ENCODE measurements around the gene CACNA1D. TPM values are rescaled to one million over a fixed set of nuclear protein-coding genes. Genes with fewer than 3 reads are reported as not detected.
A peak's percentile ranks its signal among the peaks of the same experiment; 100 is the strongest.

The CACNA1D gene
- total RNA-seq, 1 donor from 2014 or later: 1.1 TPM

GRCh38 chr3:53677413-53677812 is 183.0 kb downstream of the CACNA1D start:
- intact Hi-C loops (cut with micrococcal nuclease): no loop called here
- H3K27me3 ChIP-seq (ENCODE audit: low read depth): peaks cover 53% of the 10 kb centered on the region

GRCh38 chr3:53680028-53680427 is 185.6 kb downstream of the CACNA1D start:
- Histone ChIP-seq H3K36me3 (no peaks in the 10 kb centered on the region), H3K4me3 (no peak overlapping the region), H3K4me1 (peaks cover 16% of the 10 kb centered on the region), H3K9me3 (replicated peaks) (no peaks in the 10 kb centered on the region), H3K27me3 (ENCODE audit: low read depth) (peaks cover 44% of the 10 kb centered on the region), H3K27ac (replicated peaks) (no peak overlapping the region)
- no peak for TF ChIP-seq CTCF (IDR thresholded peaks at IDR 0.05; ENCODE audit: borderline replicate concordance)
- DNase-seq: peak; percentile 24
- intact Hi-C loops (cut with micrococcal nuclease): no loop called here

More at GRCh38 chr3:53677413-53677812, 183.0 kb downstream of the CACNA1D start:
- Histone ChIP-seq H3K27ac (replicated peaks) (no peak overlapping the region), H3K4me1 (peaks cover 10% of the 10 kb centered on the region), H3K36me3 (no peaks in the 10 kb centered on the region), H3K4me3 (no peak overlapping the region), H3K9me3 (replicated peaks) (no peaks in the 10 kb centered on the region)
- peak; percentile 56 for TF ChIP-seq CTCF (IDR thresholded peaks at IDR 0.05; ENCODE audit: borderline replicate concordance)
- DNase-seq: no peak

GRCh38 chr3:53682807-53683206 is 188.4 kb downstream of the CACNA1D start:
- Histone ChIP-seq H3K4me3 (no peak overlapping the region), H3K27me3 (ENCODE audit: low read depth) (peaks cover 23% of the 10 kb centered on the region), H3K4me1 (peaks cover 11% of the 10 kb centered on the region), H3K27ac (replicated peaks) (no peak overlapping the region), H3K36me3 (no peaks in the 10 kb centered on the region), H3K9me3 (replicated peaks) (no peaks in the 10 kb centered on the region)
- TF ChIP-seq CTCF (IDR thresholded peaks at IDR 0.05; ENCODE audit: borderline replicate concordance): no peak
- DNase-seq: no peak
- intact Hi-C loops (cut with micrococcal nuclease): no loop called here

- TF ChIP-seq CTCF (IDR thresholded peaks at IDR 0.05; ENCODE audit: borderline replicate concordance): no peak
- DNase-seq: no peak
- Histone ChIP-seq H3K27ac (replicated peaks) (no peak overlapping the region), H3K27me3 (ENCODE audit: low read depth) (peaks cover 15% of the 10 kb centered on the region), H3K36me3 (no peaks in the 10 kb centered on the region), H3K9me3 (replicated peaks) (no peaks in the 10 kb centered on the region), H3K4me3 (no peak overlapping the region), H3K4me1 (peaks cover 2% of the 10 kb centered on the region)
- intact Hi-C loops (cut with micrococcal nuclease): no loop called here
Observed at GRCh38 chr3:53688066-53688465, 193.7 kb downstream of the CACNA1D start.

- no peak overlapping the region for H3K4me3 ChIP-seq
- no peak for DNase-seq
- TF ChIP-seq CTCF (IDR thresholded peaks at IDR 0.05; ENCODE audit: borderline replicate concordance): no peak
- no peaks in the 10 kb centered on the region for H3K9me3 ChIP-seq (replicated peaks)
- no peaks in the 10 kb centered on the region for H3K36me3 ChIP-seq
- no peaks in the 10 kb centered on the region for H3K4me1 ChIP-seq
- H3K27ac ChIP-seq (replicated peaks): no peak overlapping the region
- intact Hi-C loops (cut with micrococcal nuclease): no loop called here
- H3K27me3 ChIP-seq (ENCODE audit: low read depth): peaks cover 14% of the 10 kb centered on the region
Observed at GRCh38 chr3:53688989-53689388, 194.6 kb downstream of the CACNA1D start.

GRCh38 chr3:53689681-53690080 is 195.3 kb downstream of the CACNA1D start:
- Histone ChIP-seq H3K36me3 (no peaks in the 10 kb centered on the region), H3K27me3 (ENCODE audit: low read depth) (peaks cover 17% of the 10 kb centered on the region), H3K4me1 (no peaks in the 10 kb centered on the region), H3K4me3 (no peak overlapping the region), H3K9me3 (replicated peaks) (no peaks in the 10 kb centered on the region), H3K27ac (replicated peaks) (no peak overlapping the region)
- DNase-seq: no peak
- no peak for TF ChIP-seq CTCF (IDR thresholded peaks at IDR 0.05; ENCODE audit: borderline replicate concordance)
- intact Hi-C loops (cut with micrococcal nuclease): no loop called here
